HG02885 (cell line): Measurements from ENCODE around the gene SKAP1.

Experiments
- ATAC-seq: cut with Tn5 transposase; IDR thresholded peaks from one replicate; pipeline ENCODE4 v1.9.1; 2021; ENCODE audit warnings: mild to moderate bottlenecking; ENCODE audit not compliant: unreplicated experiment, poor library complexity

SKAP1 gene

GRCh38 chr17:48159232-48159631, 270.8 kb downstream of the SKAP1 start:
- ATAC-seq, result no peak

GRCh38 chr17:48155889-48156611, 274.0 kb downstream of the SKAP1 start:
- ATAC-seq, result no peak

- no peak for ATAC-seq
These were observed 276.2 kb downstream of the SKAP1 start for GRCh38 chr17:48153691-48154358.

GRCh38 chr17:48152289-48152688, 277.7 kb downstream of the SKAP1 start:
- no peak for ATAC-seq

GRCh38 chr17:48151220-48151619, 278.8 kb downstream of the SKAP1 start:
- ATAC-seq, result no peak

- no peak for ATAC-seq
These were observed 279.4 kb downstream of the SKAP1 start for GRCh38 chr17:48150597-48151001.

- no peak for ATAC-seq
These were observed 280.1 kb downstream of the SKAP1 start for GRCh38 chr17:48149787-48150463.

GRCh38 chr17:48148854-48149786, 280.9 kb downstream of the SKAP1 start:
- ATAC-seq, result no peak

GRCh38 chr17:48148029-48148770, 281.8 kb downstream of the SKAP1 start:
- ATAC-seq, result no peak

- ATAC-seq, result peak; percentile 35
These were observed 284.8 kb downstream of the SKAP1 start for GRCh38 chr17:48144976-48145798.

- ATAC-seq, result no peak
These were observed 285.8 kb downstream of the SKAP1 start for GRCh38 chr17:48144231-48144630.

GRCh38 chr17:48143629-48144028, 286.4 kb downstream of the SKAP1 start:
- ATAC-seq, result no peak

GRCh38 chr17:48139944-48140343, 290.1 kb downstream of the SKAP1 start:
- no peak for ATAC-seq

- no peak for ATAC-seq
These were observed 292.4 kb downstream of the SKAP1 start for GRCh38 chr17:48137656-48138055.

- no peak for ATAC-seq
These were observed 295.0 kb downstream of the SKAP1 start for GRCh38 chr17:48134912-48135480.

GRCh38 chr17:48132385-48132784, 297.6 kb downstream of the SKAP1 start:
- ATAC-seq, result no peak

- no peak for ATAC-seq
These were observed 298.7 kb downstream of the SKAP1 start for GRCh38 chr17:48131216-48131824.

GRCh38 chr17:48129981-48130380, 300.0 kb downstream of the SKAP1 start:
- no peak for ATAC-seq
